DMS 273 (cell line): ENCODE data around the gene GCHFR.
A peak's percentile ranks its signal among the peaks of the same experiment; 100 is the strongest.

ENCODE experiments used
- DNase-seq: peaks from one replicate; lab custom pipeline; 2025; ENCODE audit not compliant: unreplicated experiment; lab: John Stamatoyannopoulos, UW

The GCHFR gene

GRCh38 chr15:40808861-40809450 is 45.1 kb downstream of the GCHFR start:
- no peak for DNase-seq

DNA sequence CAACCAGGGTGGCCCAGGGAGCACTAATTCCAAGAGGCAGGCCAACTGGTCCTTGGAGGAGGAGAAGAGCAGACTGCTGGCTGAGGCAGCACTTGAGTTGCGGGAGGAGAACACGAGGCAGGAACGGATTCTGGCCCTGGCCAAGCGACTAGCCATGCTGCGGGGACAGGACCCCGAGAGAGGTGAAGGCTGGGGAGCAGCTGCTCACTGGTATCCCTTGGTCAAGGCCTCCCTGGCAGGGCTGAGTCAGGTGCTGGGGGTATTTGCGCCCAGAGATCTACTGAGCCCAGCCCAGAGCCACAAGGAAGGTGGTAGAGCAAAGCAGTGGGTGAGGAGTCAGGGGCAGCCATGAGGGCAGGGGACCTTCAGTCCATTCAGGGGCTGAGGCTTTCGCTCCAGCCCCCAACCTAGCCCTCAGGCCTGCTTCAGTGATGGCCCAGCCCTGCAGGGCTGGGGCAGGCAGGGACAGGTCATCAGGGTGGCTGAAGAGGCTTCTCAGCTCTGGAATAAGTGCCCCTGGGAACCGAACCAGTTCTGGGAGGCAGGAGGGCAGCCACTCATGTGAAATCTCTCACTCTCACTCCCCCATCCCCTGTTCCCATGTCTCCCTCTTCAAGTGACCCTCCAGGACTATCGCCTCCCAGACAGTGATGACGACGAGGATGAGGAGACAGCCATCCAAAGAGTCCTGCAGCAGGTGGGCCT is 49.0 kb downstream of the GCHFR start:
- DNase-seq = no peak

GRCh38 chr15:40815042-40815698 is 51.3 kb downstream of the GCHFR start:
- DNase-seq = peak; percentile 29
